GM23338 (cell line): ENCODE results near the gene EFEMP1.

Experiments
- CREB1 ChIP-seq: fragments of 250-450 bp; sonication (Bioruptor Pico); IDR thresholded peaks from 2 replicates; pipeline ENCODE4 v1.5.0; 2020; ENCODE audit warnings: low read depth, mild to moderate bottlenecking, moderate library complexity
- CTCF ChIP-seq, 2 experiments: fragments of 200-600 bp in 1 of 2; sonication (generic) in 1 of 2; conservative IDR thresholded peaks; 2 replicates each; pipeline versions ENCODE4 v1.5.1 to v1.6.1; 2016 to 2017; ENCODE audit warnings: antibody characterized with exemption in 2 of 2, low read depth in 2 of 2, mild to moderate bottlenecking in 2 of 2, moderate library complexity in 1 of 2
- ETS1 ChIP-seq: IDR thresholded peaks from 2 replicates; pipeline ENCODE4 v1.6.1; 2016; ENCODE audit warnings: antibody characterized with exemption
- EZH2 ChIP-seq: fragments of 200-600 bp; sonication (generic); IDR thresholded peaks from one replicate; pipeline ENCODE4 v1.8.0; 2017; ENCODE audit warnings: antibody characterized with exemption, mild to moderate bottlenecking, low read depth; ENCODE audit not compliant: unreplicated experiment
- EZH2phosphoT487 ChIP-seq: fragments of 200-600 bp; sonication (generic); IDR thresholded peaks from one replicate; pipeline ENCODE4 v1.8.1; 2018; ENCODE audit warnings: antibody characterized with exemption; ENCODE audit not compliant: unreplicated experiment
- JUNB ChIP-seq: IDR thresholded peaks from one replicate; pipeline ENCODE4 v1.6.1; 2016; ENCODE audit warnings: antibody characterized with exemption; ENCODE audit not compliant: unreplicated experiment
- NANOG ChIP-seq: IDR thresholded peaks from 2 replicates; pipeline ENCODE4 v1.6.1; 2016; ENCODE audit warnings: antibody characterized with exemption, borderline replicate concordance
- POLR2AphosphoS5 ChIP-seq: IDR thresholded peaks from 2 replicates; pipeline ENCODE4 v1.6.1; 2016; ENCODE audit warnings: antibody characterized with exemption, low read depth
- REST ChIP-seq: IDR thresholded peaks from one replicate; pipeline ENCODE4 v1.6.1; 2018; ENCODE audit warnings: antibody characterized with exemption; ENCODE audit not compliant: unreplicated experiment
- STAT1 ChIP-seq: IDR thresholded peaks from one replicate; pipeline ENCODE4 v1.6.1; 2016; ENCODE audit warnings: antibody characterized with exemption; ENCODE audit not compliant: unreplicated experiment
- ZNF114 ChIP-seq: fragments of 250-450 bp; sonication (Bioruptor Pico); IDR thresholded peaks from 2 replicates; pipeline ENCODE4 v1.5.0; 2020; ENCODE audit warnings: mild to moderate bottlenecking, moderate library complexity
- ZNF331 ChIP-seq: fragments of 250-450 bp; sonication (Bioruptor Pico); IDR thresholded peaks from 2 replicates; pipeline ENCODE4 v1.5.0; 2020; ENCODE audit warnings: low read depth, mild to moderate bottlenecking, moderate library complexity
- ZNF462 ChIP-seq: fragments of 250-450 bp; sonication (Bioruptor Pico); IDR thresholded peaks from 2 replicates; pipeline ENCODE4 v1.5.0; 2020; ENCODE audit warnings: mild to moderate bottlenecking, moderate library complexity

GRCh38 chr2:55824551-55825096, 99.0 kb downstream of the EFEMP1 start:
- TF ChIP-seq CTCF (conservative IDR thresholded peaks at IDR 0.05; ENCODE audit: low read depth in 2 of 2) (no peak), EZH2 (no peak), EZH2phosphoT487 (no peak), POLR2AphosphoS5 (no peak), ZNF114 (CRISPR knock-in tag) (no peak), JUNB (no peak), STAT1 (no peak), REST (no peak), ZNF331 (no peak), CREB1 (CRISPR knock-in tag) (no peak), ETS1 (no peak), NANOG (no peak), ZNF462 (CRISPR knock-in tag) (no peak)
